GM19025 (cell line): ENCODE measurements around the gene NBPF1.
A peak's percentile ranks its signal among the peaks of the same experiment; 100 is the strongest.
"Not testable (repeated sequence)": the region's sequence is repeated elsewhere in the genome, so short reads cannot be mapped to it uniquely, and the experiment has no call there.

ENCODE experiments used
- ATAC-seq: cut with Tn5 transposase; IDR thresholded peaks from one replicate; pipeline ENCODE4 v1.9.1; 2021; ENCODE audit warnings: mild to moderate bottlenecking, low read depth, moderate library complexity; ENCODE audit not compliant: unreplicated experiment

The NBPF1 gene

DNA sequence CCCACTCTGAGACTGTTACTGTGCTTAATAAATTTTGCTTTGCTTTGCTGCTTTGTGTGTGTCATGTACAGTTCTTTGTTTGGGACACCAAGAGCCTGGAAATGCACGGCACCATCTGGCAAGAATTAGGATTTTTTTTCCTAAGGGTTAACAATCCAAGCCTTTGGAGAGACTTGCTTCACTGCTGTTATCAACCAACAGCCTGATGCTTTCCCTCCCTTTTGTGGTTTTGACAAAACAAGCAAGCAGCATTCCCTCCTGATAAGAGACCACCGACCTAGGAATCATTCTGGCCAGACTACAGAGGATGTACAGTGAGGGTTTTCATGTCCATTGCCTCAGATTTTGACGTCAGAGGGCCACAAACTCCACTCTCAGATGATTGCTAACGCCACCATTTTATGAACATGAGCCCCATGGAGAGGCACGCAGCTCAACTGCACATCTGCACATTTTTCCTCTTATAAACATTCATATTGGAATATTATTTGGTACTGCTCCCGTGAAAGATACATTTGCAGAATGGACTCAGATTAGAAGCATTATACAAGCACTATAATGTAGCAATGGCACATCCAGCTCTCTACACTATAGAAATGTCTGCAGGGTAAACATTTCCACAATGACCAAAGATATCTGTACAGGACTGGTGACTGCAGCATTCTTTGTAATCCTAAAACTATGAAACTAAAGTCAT, 94.0 kb downstream of the NBPF1 start:
- ATAC-seq, result not testable (repeated sequence)

DNA sequence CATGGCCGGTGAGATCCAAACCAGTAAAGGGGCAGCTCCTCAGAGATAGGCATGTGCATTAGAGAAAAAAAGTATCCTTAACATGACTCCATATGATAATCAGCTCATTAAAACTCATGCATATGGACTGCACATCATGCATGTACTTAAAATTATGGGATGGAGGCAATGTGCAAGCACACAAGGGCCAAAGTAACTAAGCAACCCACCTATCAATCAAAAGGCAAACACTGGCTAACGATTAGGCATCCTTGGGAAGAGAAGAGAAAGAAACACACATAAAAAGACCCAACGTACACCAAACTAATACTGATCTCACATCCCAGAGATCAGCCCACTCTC, 94.5 kb downstream of the NBPF1 start:
- not testable (repeated sequence) for ATAC-seq

DNA sequence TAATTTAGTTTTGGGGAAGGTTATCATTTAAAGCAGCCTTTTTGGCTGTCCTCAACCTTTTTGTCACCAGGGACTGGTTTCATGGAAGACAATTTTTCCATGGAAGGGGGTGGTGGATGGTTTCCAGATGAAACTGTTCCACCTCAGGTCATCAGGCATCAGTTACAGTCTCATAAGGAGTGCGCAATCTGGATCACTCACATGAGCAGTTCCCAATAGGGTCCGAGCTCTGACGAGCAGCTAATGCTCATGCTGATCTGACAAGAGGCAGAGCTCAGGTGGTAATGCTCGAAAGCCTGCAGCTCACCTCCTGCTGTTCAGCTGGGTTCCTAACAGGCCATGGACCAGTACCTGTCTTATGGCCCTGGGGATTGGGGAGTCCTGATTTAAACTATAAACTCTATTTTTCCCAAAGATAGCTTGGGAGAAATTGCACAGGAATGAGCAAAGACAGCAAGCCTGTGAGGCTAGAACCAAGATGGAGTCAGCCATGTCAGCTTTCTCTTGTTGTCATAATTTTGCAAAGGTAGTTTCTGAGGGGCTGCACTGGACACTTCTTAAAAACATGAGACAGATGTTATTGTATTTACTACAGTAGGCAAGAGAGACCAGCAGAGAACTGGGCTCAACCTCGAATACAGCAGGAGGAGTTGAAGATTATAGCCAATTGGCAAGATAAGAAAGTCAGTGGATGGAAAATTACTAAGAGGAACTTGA, 96.5 kb downstream of the NBPF1 start:
- not testable (repeated sequence) for ATAC-seq

DNA sequence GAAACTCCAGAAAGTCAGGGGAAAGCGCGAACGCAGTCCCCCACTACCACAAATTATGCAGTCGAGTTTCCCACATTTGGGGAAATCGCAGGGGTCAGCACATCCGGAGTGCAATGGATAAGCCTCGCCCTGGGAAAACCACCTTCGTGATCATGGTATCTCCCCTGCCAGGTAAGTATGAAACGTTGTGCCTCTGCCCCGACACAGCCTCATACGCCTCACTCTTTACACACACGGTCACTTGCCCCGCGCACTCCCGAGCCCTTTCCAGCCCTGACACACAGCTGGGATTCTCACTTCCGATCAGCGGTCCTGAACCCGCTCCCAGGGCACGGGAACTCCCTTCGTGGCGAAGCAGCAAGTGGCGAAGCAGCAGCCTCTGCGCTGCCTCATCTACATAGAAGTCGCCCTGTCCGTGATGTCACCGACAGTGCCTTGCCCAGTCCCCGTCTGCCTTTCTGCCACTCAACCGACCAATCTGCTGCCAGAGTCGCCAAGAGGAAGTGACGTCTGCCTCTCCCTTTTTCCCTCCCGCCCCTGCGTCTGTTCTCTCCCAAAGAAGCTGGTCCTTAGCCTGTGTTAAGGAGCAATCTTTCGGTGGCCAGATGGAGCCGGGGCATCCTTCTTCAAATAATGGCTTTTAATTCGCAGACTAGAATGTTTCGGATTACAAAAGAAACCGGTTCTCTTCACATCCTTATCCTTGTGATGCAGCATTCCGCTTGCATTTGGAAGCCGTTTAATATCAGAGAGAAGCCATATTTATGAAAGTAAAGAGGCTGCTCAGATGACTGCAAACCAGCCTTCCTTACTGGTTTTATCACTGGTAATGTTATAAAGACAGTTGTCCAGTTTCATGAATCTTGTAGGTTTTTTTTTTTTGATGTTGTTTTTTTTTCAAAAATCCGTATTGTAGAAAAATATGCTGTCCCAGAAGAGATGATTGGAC, 99.0 kb downstream of the NBPF1 start, which contains the start of gene RNU1-1:
Gene RNU1-1, minus strand, starts transcription at position 179 of the 949 bp plus-strand sequence.
- not testable (repeated sequence) for ATAC-seq

DNA sequence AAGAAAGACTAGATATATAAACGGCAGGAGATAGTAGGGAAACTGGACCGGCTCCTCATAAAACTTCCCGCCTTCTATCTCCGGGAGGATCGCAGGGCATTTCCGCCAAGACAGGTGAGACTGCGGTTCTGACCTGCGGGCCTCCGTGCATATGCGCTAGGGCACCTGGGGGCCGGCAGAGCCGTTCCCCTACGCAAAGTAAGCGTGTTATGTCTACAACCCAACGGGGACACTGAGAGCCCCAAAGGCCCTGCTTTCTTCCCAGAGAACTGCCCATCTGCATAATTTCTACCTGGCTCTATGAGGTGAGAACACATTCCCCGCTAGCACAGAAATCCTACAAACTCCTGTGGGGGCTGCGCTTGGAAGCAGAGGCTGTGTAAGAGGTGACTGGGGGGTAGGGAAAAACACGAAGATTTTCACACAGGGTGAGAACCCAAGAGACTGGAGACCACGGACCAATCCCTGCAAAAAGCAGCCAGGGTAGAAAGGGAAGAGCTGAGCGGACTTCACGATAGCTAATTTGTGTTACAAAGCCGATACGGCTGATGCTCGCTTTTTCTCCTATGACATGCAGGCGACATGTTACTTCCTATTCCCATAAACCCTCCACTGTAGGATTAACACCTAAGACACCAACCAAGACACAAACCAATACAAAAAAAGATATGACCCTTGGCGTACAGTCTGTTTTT, 99.8 kb downstream of the NBPF1 start:
- peak; percentile 78 for ATAC-seq

DNA sequence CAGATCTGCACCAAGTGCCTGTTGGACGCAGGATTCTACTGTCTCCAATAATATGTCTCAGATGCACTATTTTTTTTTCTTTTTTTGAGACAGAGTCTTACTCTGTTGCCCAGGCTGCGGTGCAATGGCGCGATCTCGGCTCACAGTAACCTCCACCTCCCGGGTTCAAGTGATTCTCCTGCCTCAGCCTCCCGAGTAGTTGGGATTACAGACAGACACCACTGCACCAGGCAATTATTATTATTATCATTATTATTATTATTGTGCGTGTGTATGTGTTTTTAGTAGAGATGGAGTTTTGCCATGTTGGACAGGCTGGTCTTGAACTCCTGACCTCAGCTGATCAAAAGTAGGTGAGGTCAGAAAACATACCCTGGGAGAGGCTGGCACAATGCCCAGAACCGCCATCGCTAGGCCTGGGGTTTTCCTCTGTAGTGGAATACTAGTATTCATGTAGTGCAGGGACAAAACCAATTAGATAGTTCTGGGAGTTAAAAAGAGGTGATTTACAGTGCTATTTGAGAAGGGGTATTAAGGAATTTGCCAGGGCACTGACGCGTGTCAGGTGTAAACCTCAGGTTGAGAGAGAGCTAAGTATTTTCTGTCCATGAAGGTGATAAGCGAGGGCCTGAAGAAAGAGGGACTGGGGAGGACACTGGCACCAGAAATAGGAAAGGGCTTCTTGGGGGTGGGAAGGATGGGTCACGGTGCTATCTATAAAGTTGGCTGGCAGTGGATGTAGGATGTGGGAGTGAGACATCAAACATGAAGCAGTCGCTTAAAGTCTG, 100.5 kb downstream of the NBPF1 start:
- not testable (repeated sequence) for ATAC-seq
